MM.1S (cell line): Measurements from ENCODE around the gene RAC3.

Experiments used
- DNase-seq: peaks from one replicate; pipeline ENCODE4 v3.0.0-alpha.2; 2015
- H2AFZ ChIP-seq: fragments of 300-600 bp; sonication (generic); 2 replicates; pipeline ENCODE4 v1.6.0; 2016; ENCODE audit warnings: antibody characterized with exemption, low read length
- H3F3A ChIP-seq: fragments of 300-600 bp; sonication (generic); 2 replicates; pipeline ENCODE4 v1.6.1; 2016; ENCODE audit warnings: mild to moderate bottlenecking, antibody characterized with exemption, low read length, moderate library complexity, mixed read lengths; ENCODE audit not compliant: insufficient read depth
- H3K27ac ChIP-seq: fragments of 300-600 bp; sonication (generic); 2 replicates; pipeline ENCODE4 v1.5.1; 2016; ENCODE audit warnings: mild to moderate bottlenecking, low read length
- H3K27me3 ChIP-seq: fragments of 300-600 bp; sonication (generic); replicated peaks from 2 replicates; pipeline ENCODE4 v1.6.0; 2016; ENCODE audit warnings: low read length; ENCODE audit not compliant: insufficient read depth
- H3K36me3 ChIP-seq: fragments of 300-600 bp; sonication (generic); replicated peaks from 2 replicates; pipeline ENCODE4 v1.6.1; 2016; ENCODE audit warnings: mild to moderate bottlenecking, low read length, mixed read lengths; ENCODE audit not compliant: insufficient read depth
- H3K4me1 ChIP-seq: fragments of 300-600 bp; sonication (generic); 2 replicates; pipeline ENCODE4 v1.6.1; 2016; ENCODE audit warnings: low read length, mixed read lengths
- H3K4me2 ChIP-seq: fragments of 300-600 bp; sonication (generic); 2 replicates; pipeline ENCODE4 v1.6.0; 2016; ENCODE audit warnings: low read depth, low read length
- H3K4me3 ChIP-seq: fragments of 300-600 bp; sonication (generic); 2 replicates; pipeline ENCODE4 v1.5.1; 2016; ENCODE audit warnings: low read length, mixed read lengths
- H3K79me2 ChIP-seq: fragments of 300-600 bp; sonication (generic); 2 replicates; pipeline ENCODE4 v1.6.1; 2016; ENCODE audit warnings: mixed run types, low read length, mixed read lengths
- H3K9ac ChIP-seq: fragments of 300-600 bp; sonication (generic); 2 replicates; pipeline ENCODE4 v1.6.1; 2016; ENCODE audit warnings: low read length, mixed read lengths
- H3K9me2 ChIP-seq: fragments of 300-600 bp; sonication (generic); replicated peaks from 2 replicates; pipeline ENCODE4 v1.6.1; 2016; ENCODE audit warnings: mild to moderate bottlenecking, low read length, mixed read lengths; ENCODE audit not compliant: insufficient read depth
- H3K9me3 ChIP-seq: fragments of 300-600 bp; sonication (generic); replicated peaks from 2 replicates; pipeline ENCODE4 v1.6.1; 2016; ENCODE audit warnings: mild to moderate bottlenecking, low read length, mixed read lengths; ENCODE audit not compliant: insufficient read depth
- H4K20me1 ChIP-seq: fragments of 300-600 bp; sonication (generic); 2 replicates; pipeline ENCODE4 v1.6.1; 2016; ENCODE audit warnings: mild to moderate bottlenecking, low read length, moderate library complexity, mixed read lengths; ENCODE audit not compliant: insufficient read depth
- CTCF ChIP-seq: fragments of 300-600 bp; sonication (generic); IDR thresholded peaks from 2 replicates; pipeline ENCODE4 v1.5.1; 2016; ENCODE audit warnings: antibody characterized with exemption, low read length, mixed read lengths
- EZH2 ChIP-seq: fragments of 300-600 bp; sonication (generic); optimal IDR thresholded peaks from 2 replicates; pipeline ENCODE3; 2017; ENCODE audit warnings: low read depth, mild to moderate bottlenecking, antibody characterized with exemption, low read length, mixed read lengths
- EZH2phosphoT487 ChIP-seq: fragments of 300-600 bp; sonication (generic); IDR thresholded peaks from 2 replicates; pipeline ENCODE4 v1.6.1; 2018; ENCODE audit warnings: antibody characterized with exemption, low read length

The RAC3 gene

GRCh38 chr17:82022981-82023446 lies 8.5 kb upstream of the RAC3 start, which contains the start of gene LRRC45:
Gene LRRC45, plus strand, starts transcription at chr17:82023305. Its CDS starts 339 bp downstream, at chr17:82023644.
- peak; percentile 99 for DNase-seq
- Histone ChIP-seq H2AFZ (peak within 1 kb of the TSS; percentile 93), H3K4me1 (peaks cover 9% of the 10 kb centered on the region), H3K36me3 (no peaks in the 10 kb centered on the region), H3K4me3 (peak within 1 kb of the TSS; percentile 100), H3K27ac (peak within 1 kb of the TSS; percentile 27; the same call in 1 of the 2 replicates), H3F3A (peaks cover 13% of the 10 kb centered on the region), H4K20me1 (no peaks in the 10 kb centered on the region), H3K9me3 (no peaks in the 10 kb centered on the region), H3K79me2 (peaks cover 39% of the 10 kb centered on the region), H3K4me2 (peak within 1 kb of the TSS; percentile 98), H3K27me3 (no peaks in the 10 kb centered on the region), H3K9me2 (no peaks in the 10 kb centered on the region), H3K9ac (peak within 1 kb of the TSS; percentile 92)
- TF ChIP-seq EZH2phosphoT487 (no peak), EZH2 (no peak), CTCF (no peak)

GRCh38 chr17:82023447-82024241 lies 7.8 kb upstream of the RAC3 start:
- Histone ChIP-seq H3K36me3 (no peaks in the 10 kb centered on the region), H3K4me2 (peak overlapping the region; percentile 76), H3K9ac (peak overlapping the region; percentile 72), H4K20me1 (no peaks in the 10 kb centered on the region), H3K9me2 (no peaks in the 10 kb centered on the region), H3K4me3 (peak overlapping the region; percentile 94), H3K79me2 (peaks cover 39% of the 10 kb centered on the region), H3K27ac (no peak overlapping the region), H3K27me3 (no peaks in the 10 kb centered on the region), H3K4me1 (peaks cover 9% of the 10 kb centered on the region), H3F3A (peaks cover 13% of the 10 kb centered on the region), H3K9me3 (no peaks in the 10 kb centered on the region), H2AFZ (peak overlapping the region; percentile 87)
- DNase-seq: peak; percentile 35
- TF ChIP-seq CTCF (no peak), EZH2 (no peak), EZH2phosphoT487 (no peak)

GRCh38 chr17:82024859-82025258 lies 6.6 kb upstream of the RAC3 start:
- TF ChIP-seq EZH2 (no peak), CTCF (no peak), EZH2phosphoT487 (no peak)
- H3K9me3 ChIP-seq: no peaks in the 10 kb centered on the region
- H2AFZ ChIP-seq: no peak overlapping the region
- DNase-seq: no peak
- H3K9me2 ChIP-seq: no peaks in the 10 kb centered on the region
- H3K4me1 ChIP-seq: peaks cover 9% of the 10 kb centered on the region
- H3K27ac ChIP-seq: no peak overlapping the region
- H3F3A ChIP-seq: peaks cover 15% of the 10 kb centered on the region
- no peaks in the 10 kb centered on the region for H3K36me3 ChIP-seq
- peaks cover 39% of the 10 kb centered on the region for H3K79me2 ChIP-seq
- H3K4me2 ChIP-seq: no peak overlapping the region; the same call in 1 of the 2 replicates
- H3K9ac ChIP-seq: no peak overlapping the region
- H3K27me3 ChIP-seq: no peaks in the 10 kb centered on the region
- H4K20me1 ChIP-seq: no peaks in the 10 kb centered on the region
- no peak overlapping the region for H3K4me3 ChIP-seq
